Progenitor cell of endocrine pancreas (in vitro differentiated cells): ENCODE results near the gene SLC17A9. TPM values are rescaled to one million over a fixed set of nuclear protein-coding genes. Genes with fewer than 3 reads are reported as not detected.

Source experiments
- DNase-seq: peaks from one replicate; pipeline ENCODE4 v3.0.0; 2021; ENCODE audit warnings: low spot score; ENCODE audit not compliant: unreplicated experiment
- H3K27ac Mint-ChIP-seq: 2 replicates; pipeline ENCODE4 v1.8.0; 2021; ENCODE audit warnings: mild to moderate bottlenecking, moderate library complexity, mixed read lengths
- H3K27me3 Mint-ChIP-seq: 2 replicates; pipeline ENCODE4 v1.8.0; 2021; ENCODE audit warnings: mixed read lengths
- H3K36me3 Mint-ChIP-seq: 2 replicates; pipeline ENCODE4 v1.8.0; 2022; ENCODE audit warnings: mixed read lengths; ENCODE audit not compliant: insufficient read depth
- H3K4me1 Mint-ChIP-seq: 2 replicates; pipeline ENCODE4 v1.8.0; 2021; ENCODE audit warnings: low read depth, mixed read lengths
- H3K4me3 Mint-ChIP-seq: 2 replicates; pipeline ENCODE4 v1.8.0; 2021; ENCODE audit warnings: low read depth, mild to moderate bottlenecking, moderate library complexity, mixed read lengths
- H3K9me3 Mint-ChIP-seq: 2 replicates; pipeline ENCODE4 v1.8.0; 2021; ENCODE audit warnings: low read depth, mixed read lengths
- CTCF ChIP-seq: fragments of 200-600 bp; sonication (generic); IDR thresholded peaks from one replicate; pipeline ENCODE4 v1.5.0; 2021; ENCODE audit warnings: antibody characterized with exemption, mild to moderate bottlenecking; ENCODE audit not compliant: unreplicated experiment
- total RNA-seq: library from RNA; stranded (reverse); gene quantifications from 2 replicates; pipeline ENCODE4 v1.2.1, GENCODE V29; 2021

SLC17A9 gene
- total RNA-seq, 1 donor from 2014 or later: 8.0 TPM

- H3K4me3 Mint-ChIP-seq: no peak overlapping the region
- peaks cover 10% of the 10 kb centered on the region for H3K27me3 Mint-ChIP-seq
- DNase-seq: no peak
- no peaks in the 10 kb centered on the region for H3K4me1 Mint-ChIP-seq
- no peak for TF ChIP-seq CTCF
- no peak overlapping the region for H3K27ac Mint-ChIP-seq
- no peaks in the 10 kb centered on the region for H3K36me3 Mint-ChIP-seq
- no peaks in the 10 kb centered on the region for H3K9me3 Mint-ChIP-seq
These were observed 14.0 kb downstream of the SLC17A9 start for GRCh38 chr20:62966212-62967148.

GRCh38 chr20:62967149-62967501, 14.6 kb downstream of the SLC17A9 start:
- Mint-ChIP-seq H3K4me3 (no peak overlapping the region), H3K27ac (no peak overlapping the region), H3K9me3 (no peaks in the 10 kb centered on the region), H3K27me3 (peaks cover 16% of the 10 kb centered on the region), H3K4me1 (no peaks in the 10 kb centered on the region), H3K36me3 (no peaks in the 10 kb centered on the region)
- no peak for DNase-seq
- TF ChIP-seq CTCF: no peak

- TF ChIP-seq CTCF: no peak
- H3K4me3 Mint-ChIP-seq: no peak overlapping the region
- H3K36me3 Mint-ChIP-seq: no peaks in the 10 kb centered on the region
- no peak for DNase-seq
- H3K9me3 Mint-ChIP-seq: no peaks in the 10 kb centered on the region
- no peak overlapping the region for H3K27ac Mint-ChIP-seq
- peaks cover 1% of the 10 kb centered on the region for H3K4me1 Mint-ChIP-seq
- peaks cover 21% of the 10 kb centered on the region for H3K27me3 Mint-ChIP-seq
These were observed 15.3 kb downstream of the SLC17A9 start for GRCh38 chr20:62967628-62968351.

- H3K9me3 Mint-ChIP-seq: no peaks in the 10 kb centered on the region
- no peaks in the 10 kb centered on the region for H3K36me3 Mint-ChIP-seq
- no peak for TF ChIP-seq CTCF
- H3K27me3 Mint-ChIP-seq: peaks cover 28% of the 10 kb centered on the region
- no peak for DNase-seq
- H3K4me1 Mint-ChIP-seq: peaks cover 1% of the 10 kb centered on the region
- H3K4me3 Mint-ChIP-seq: no peak overlapping the region
- no peak overlapping the region for H3K27ac Mint-ChIP-seq
These were observed 16.1 kb downstream of the SLC17A9 start for GRCh38 chr20:62968378-62969178.
